Measurements from ENCODE around the gene NMT1.

GRCh38 chr17:45070001-45070400 is 8.9 kb downstream of the NMT1 start:
- TF ChIP-seq, protein P1, sequence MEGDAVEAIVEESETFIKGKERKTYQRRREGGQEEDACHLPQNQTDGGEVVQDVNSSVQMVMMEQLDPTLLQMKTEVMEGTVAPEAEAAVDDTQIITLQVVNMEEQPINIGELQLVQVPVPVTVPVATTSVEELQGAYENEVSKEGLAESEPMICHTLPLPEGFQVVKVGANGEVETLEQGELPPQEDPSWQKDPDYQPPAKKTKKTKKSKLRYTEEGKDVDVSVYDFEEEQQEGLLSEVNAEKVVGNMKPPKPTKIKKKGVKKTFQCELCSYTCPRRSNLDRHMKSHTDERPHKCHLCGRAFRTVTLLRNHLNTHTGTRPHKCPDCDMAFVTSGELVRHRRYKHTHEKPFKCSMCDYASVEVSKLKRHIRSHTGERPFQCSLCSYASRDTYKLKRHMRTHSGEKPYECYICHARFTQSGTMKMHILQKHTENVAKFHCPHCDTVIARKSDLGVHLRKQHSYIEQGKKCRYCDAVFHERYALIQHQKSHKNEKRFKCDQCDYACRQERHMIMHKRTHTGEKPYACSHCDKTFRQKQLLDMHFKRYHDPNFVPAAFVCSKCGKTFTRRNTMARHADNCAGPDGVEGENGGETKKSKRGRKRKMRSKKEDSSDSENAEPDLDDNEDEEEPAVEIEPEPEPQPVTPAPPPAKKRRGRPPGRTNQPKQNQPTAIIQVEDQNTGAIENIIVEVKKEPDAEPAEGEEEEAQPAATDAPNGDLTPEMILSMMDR (IDR thresholded peaks at IDR 0.05; ENCODE audit: poor library complexity), result no peak
- TF ChIP-seq EZH2phosphoT487 (IDR thresholded peaks at IDR 0.05; ENCODE audit: low read depth, severe bottlenecking, unreplicated experiment) (no peak), EZH2 (IDR thresholded peaks at IDR 0.05; ENCODE audit: borderline replicate concordance) (no peak)
